GM23338 (cell line): ENCODE results near the gene ARL10. TPM values are rescaled to one million over a fixed set of nuclear protein-coding genes. Genes with fewer than 3 reads are reported as not detected.

Source experiments
- ATAC-seq: fragments of 200-7000 bp; cut with Tn5 transposase; 3 replicates; pipeline ENCODE4 v1.9.1; 2020
- DNase-seq: peaks from one replicate; pipeline ENCODE4 v3.0.0-alpha.2; 2015; ENCODE audit warnings: low spot score
- H2AFZ ChIP-seq: fragments of 200-600 bp; sonication (generic); 2 replicates; pipeline ENCODE4 v1.8.0; 2016; ENCODE audit warnings: antibody characterized with exemption, mild to moderate bottlenecking, moderate library complexity
- H3F3A ChIP-seq: fragments of 200-600 bp; sonication (generic); replicated peaks from 2 replicates; pipeline ENCODE4 v1.8.0; 2017; ENCODE audit warnings: antibody characterized with exemption, mixed run types, low read depth
- H3K27ac ChIP-seq: fragments of 200-600 bp; sonication (generic); 2 replicates; pipeline ENCODE4 v1.6.1; 2016; ENCODE audit warnings: low read depth
- H3K27me3 ChIP-seq: fragments of 200-600 bp; sonication (generic); 2 replicates; pipeline ENCODE4 v1.8.0; 2016; ENCODE audit warnings: mild to moderate bottlenecking, mixed run types, moderate library complexity; ENCODE audit not compliant: insufficient read depth
- H3K36me3 ChIP-seq: fragments of 200-600 bp; sonication (generic); 2 replicates; pipeline ENCODE4 v1.8.0; 2016; ENCODE audit warnings: mild to moderate bottlenecking; ENCODE audit not compliant: insufficient read depth
- H3K4me1 ChIP-seq: fragments of 200-600 bp; sonication (generic); 2 replicates; pipeline ENCODE4 v1.8.0; 2016; ENCODE audit warnings: mild to moderate bottlenecking, moderate library complexity; ENCODE audit not compliant: insufficient read depth
- H3K4me2 ChIP-seq: fragments of 200-600 bp; sonication (generic); 2 replicates; pipeline ENCODE4 v1.7.1; 2017; ENCODE audit warnings: mixed run types
- H3K4me3 ChIP-seq: fragments of 200-600 bp; sonication (generic); 2 replicates; pipeline ENCODE4 v1.6.1; 2016; ENCODE audit warnings: mixed run types
- H3K79me2 ChIP-seq: fragments of 200-600 bp; sonication (generic); replicated peaks from 2 replicates; pipeline ENCODE4 v1.8.0; 2017; ENCODE audit warnings: mild to moderate bottlenecking; ENCODE audit not compliant: insufficient read depth
- H3K9me2 ChIP-seq: fragments of 200-600 bp; sonication (generic); 2 replicates; pipeline ENCODE4 v1.8.0; 2017; ENCODE audit not compliant: insufficient read depth
- H4K20me1 ChIP-seq: fragments of 200-600 bp; sonication (generic); replicated peaks from 2 replicates; pipeline ENCODE4 v1.8.0; 2017; ENCODE audit warnings: mild to moderate bottlenecking; ENCODE audit not compliant: insufficient read depth
- H3K27ac Mint-ChIP-seq: 2 replicates; pipeline ENCODE4 v1.8.0; 2020; ENCODE audit warnings: inconsistent platforms, mild to moderate bottlenecking, moderate library complexity, mixed read lengths
- H3K27me3 Mint-ChIP-seq: 3 replicates; pipeline ENCODE4 v1.8.0; 2022; ENCODE audit warnings: low read depth, mild to moderate bottlenecking, moderate library complexity, mixed read lengths, inconsistent platforms; ENCODE audit not compliant: insufficient read depth, poor library complexity
- H3K36me3 Mint-ChIP-seq: 3 replicates; pipeline ENCODE4 v1.8.0; 2021; ENCODE audit warnings: low read depth, mild to moderate bottlenecking, inconsistent platforms, moderate library complexity, mixed read lengths
- H3K4me1 Mint-ChIP-seq: 3 replicates; pipeline ENCODE4 v1.8.0; 2020; ENCODE audit warnings: mild to moderate bottlenecking, inconsistent platforms, mixed read lengths
- H3K4me3 Mint-ChIP-seq: 3 replicates; pipeline ENCODE4 v1.8.0; 2021; ENCODE audit warnings: moderate library complexity, mild to moderate bottlenecking, inconsistent platforms, mixed read lengths
- H3K9me3 Mint-ChIP-seq: 3 replicates; pipeline ENCODE4 v1.8.0; 2020; ENCODE audit warnings: moderate library complexity, mild to moderate bottlenecking, inconsistent platforms, mixed read lengths
- CREB1 ChIP-seq: fragments of 250-450 bp; sonication (Bioruptor Pico); IDR thresholded peaks from 2 replicates; pipeline ENCODE4 v1.5.0; 2020; ENCODE audit warnings: low read depth, mild to moderate bottlenecking, moderate library complexity
- CTCF ChIP-seq, 2 experiments: fragments of 200-600 bp in 1 of 2; sonication (generic) in 1 of 2; conservative IDR thresholded peaks; 2 replicates each; pipeline versions ENCODE4 v1.5.1 to v1.6.1; 2016 to 2017; ENCODE audit warnings: antibody characterized with exemption in 2 of 2, low read depth in 2 of 2, mild to moderate bottlenecking in 2 of 2, moderate library complexity in 1 of 2
- ETS1 ChIP-seq: IDR thresholded peaks from 2 replicates; pipeline ENCODE4 v1.6.1; 2016; ENCODE audit warnings: antibody characterized with exemption
- EZH2 ChIP-seq: fragments of 200-600 bp; sonication (generic); IDR thresholded peaks from one replicate; pipeline ENCODE4 v1.8.0; 2017; ENCODE audit warnings: antibody characterized with exemption, mild to moderate bottlenecking, low read depth; ENCODE audit not compliant: unreplicated experiment
- EZH2phosphoT487 ChIP-seq: fragments of 200-600 bp; sonication (generic); IDR thresholded peaks from one replicate; pipeline ENCODE4 v1.8.1; 2018; ENCODE audit warnings: antibody characterized with exemption; ENCODE audit not compliant: unreplicated experiment
- JUNB ChIP-seq: IDR thresholded peaks from one replicate; pipeline ENCODE4 v1.6.1; 2016; ENCODE audit warnings: antibody characterized with exemption; ENCODE audit not compliant: unreplicated experiment
- NANOG ChIP-seq: IDR thresholded peaks from 2 replicates; pipeline ENCODE4 v1.6.1; 2016; ENCODE audit warnings: antibody characterized with exemption, borderline replicate concordance
- POLR2AphosphoS5 ChIP-seq: IDR thresholded peaks from 2 replicates; pipeline ENCODE4 v1.6.1; 2016; ENCODE audit warnings: antibody characterized with exemption, low read depth
- REST ChIP-seq: IDR thresholded peaks from one replicate; pipeline ENCODE4 v1.6.1; 2018; ENCODE audit warnings: antibody characterized with exemption; ENCODE audit not compliant: unreplicated experiment
- STAT1 ChIP-seq: IDR thresholded peaks from one replicate; pipeline ENCODE4 v1.6.1; 2016; ENCODE audit warnings: antibody characterized with exemption; ENCODE audit not compliant: unreplicated experiment
- ZNF114 ChIP-seq: fragments of 250-450 bp; sonication (Bioruptor Pico); IDR thresholded peaks from 2 replicates; pipeline ENCODE4 v1.5.0; 2020; ENCODE audit warnings: mild to moderate bottlenecking, moderate library complexity
- ZNF331 ChIP-seq: fragments of 250-450 bp; sonication (Bioruptor Pico); IDR thresholded peaks from 2 replicates; pipeline ENCODE4 v1.5.0; 2020; ENCODE audit warnings: low read depth, mild to moderate bottlenecking, moderate library complexity
- ZNF462 ChIP-seq: fragments of 250-450 bp; sonication (Bioruptor Pico); IDR thresholded peaks from 2 replicates; pipeline ENCODE4 v1.5.0; 2020; ENCODE audit warnings: mild to moderate bottlenecking, moderate library complexity
- polyA plus RNA-seq: library from polyadenylated mRNA; unstranded; fragments of >200 nt; fragmentation: Nextera tagmentation; extraction: Ambion mirVana; gene quantifications from 2 replicates; pipeline ENCODE4 v1.2.1, GENCODE V29; 2016
- total RNA-seq: library from RNA; depleted of rRNA; stranded (reverse); fragments of >200 nt; shearing (Covaris generic); gene quantifications from 2 replicates; pipeline ENCODE4 v1.2.3, GENCODE V29; 2014

Gene ARL10
- total and polyA plus RNA-seq, 2 experiments from 2014 or later = 2.5 to 7.9 TPM

GRCh38 chr5:176342766-176343458 lies 22.4 kb upstream of the ARL10 start:
- Mint-ChIP-seq H3K4me1 (no peaks in the 10 kb centered on the region), H3K27ac (no peak overlapping the region), H3K36me3 (peaks cover 27% of the 10 kb centered on the region), H3K4me3 (no peak overlapping the region), H3K27me3 (peaks cover 2% of the 10 kb centered on the region), H3K9me3 (no peaks in the 10 kb centered on the region)
- Histone ChIP-seq H3K9me2 (no peaks in the 10 kb centered on the region), H3K36me3 (peaks cover 10% of the 10 kb centered on the region; the same call in 1 of the 2 replicates), H3K27ac (no peak overlapping the region; the same call in 1 of the 2 replicates), H2AFZ (no peak overlapping the region), H3K27me3 (no peaks in the 10 kb centered on the region), H3K4me2 (no peak overlapping the region), H3F3A (no peaks in the 10 kb centered on the region), H4K20me1 (no peaks in the 10 kb centered on the region; the same call in 1 of the 2 replicates), H3K4me1 (no peaks in the 10 kb centered on the region), H3K4me3 (no peak overlapping the region), H3K79me2 (no peaks in the 10 kb centered on the region)
- ATAC-seq (no peak), DNase-seq (no peak)
- TF ChIP-seq ZNF114 (CRISPR knock-in tag) = no peak
- no peak for TF ChIP-seq NANOG
- TF ChIP-seq CREB1 (CRISPR knock-in tag) = no peak
- TF ChIP-seq CTCF (conservative IDR thresholded peaks at IDR 0.05; ENCODE audit: low read depth in 2 of 2) = no peak
- TF ChIP-seq ZNF331 = no peak
- TF ChIP-seq ZNF462 (CRISPR knock-in tag) = no peak
- no peak for TF ChIP-seq EZH2
- no peak for TF ChIP-seq POLR2AphosphoS5
- TF ChIP-seq JUNB = no peak
- no peak for TF ChIP-seq REST
- TF ChIP-seq EZH2phosphoT487 = no peak
- no peak for TF ChIP-seq ETS1
- TF ChIP-seq STAT1 = no peak
